Heart left ventricle (tissue), 13 donors: ENCODE data around the gene PON1.

Experiments used
- CTCF ChIP-seq, 12 donors: fragments of 200-600 bp; sonication (generic) in 4 of 12; IDR thresholded peaks; one replicate each; pipeline versions ENCODE4 v1.5.0 to v1.8.0; 2018 to 2022; ENCODE audit warnings: antibody characterized with exemption in 12 of 12, mild to moderate bottlenecking in 5 of 12
- POLR2A ChIP-seq, 2 donors: fragments of 450-650 bp; IDR thresholded peaks; one replicate each; pipeline ENCODE4 v1.6.1; 2017; ENCODE audit warnings: antibody characterized with exemption in 2 of 2, mild to moderate bottlenecking in 2 of 2, moderate library complexity in 2 of 2
- donor health status: ischemic (EF 13 %, LVEDD 7.1; RV severe dilation, severe dysfunction).
- donor health status: DM: no; HTN: yes; CAD: no.
- donor health status: DM: no; HTN: no; CAD: no.
- donor health status: ischemic (EF 25% LVEDD 6.9; RV normal size, moderate dysfunction).
- donor health status: ischemic (EF 25% LVEDD 5.7; RV mildly dilated, moderate dysfunction).
- donor health status: ischemic (EF 35%, LVEDD 5.7; RV mildly dilated, moderate dysfunction).
- donor health status: nonischemic (EF 11% LVEDD 7.7; RV severe dilation, severe dysfunction).
- donor health status: DM: yes; HTN: yes; CAD: no.
- donor health status: PGD.
- donor health status: ischemic (EF 29% LVEDD 5.4; RV normal size, mild dysfunction).
- donor health status: nonischemic (EF 23%, LVEDD 6.1; RV moderate dilation, normal function).

GRCh38 chr7:95276114-95276513 lies 48.2 kb downstream of the PON1 start:
- no peak for TF ChIP-seq POLR2A (IDR thresholded peaks at IDR 0.05)
- no peak for TF ChIP-seq CTCF (IDR thresholded peaks at IDR 0.05)
